Testis (tissue), 2 donors: ENCODE measurements around the gene PHLPP2.

ENCODE experiments used
- CTCF ChIP-seq, 3 experiments: fragments of 450-650 bp in 2 of 3; fragments of 200-600 bp in 1 of 3; sonication (generic) in 1 of 3; IDR thresholded peaks; one replicate each; pipeline ENCODE4 v1.5.1; 2016 to 2019; ENCODE audit warnings: antibody characterized with exemption in 3 of 3, mild to moderate bottlenecking in 2 of 3, moderate library complexity in 1 of 3
- POLR2A ChIP-seq: fragments of 450-650 bp; IDR thresholded peaks from one replicate; pipeline ENCODE4 v1.6.1; 2017; ENCODE audit warnings: antibody characterized with exemption, mild to moderate bottlenecking, moderate library complexity

GRCh38 chr16:71771571-71771970, 47.1 kb upstream of the PHLPP2 start:
- no peak for TF ChIP-seq CTCF (IDR thresholded peaks at IDR 0.05)
- TF ChIP-seq POLR2A: no peak
